ENCODE data around the gene FDX2. TPM values are rescaled to one million over a fixed set of nuclear protein-coding genes. Genes with fewer than 3 reads are reported as not detected.
A peak's percentile ranks its signal among the peaks of the same experiment; 100 is the strongest.

FDX2 gene
- total and polyA plus RNA-seq, 7 experiments from 2014 or later = 5.7 to 19.4 (median 10.2) TPM

GRCh38 chr19:10271543-10272086, 44.2 kb downstream of the FDX2 start:
- ATAC-seq (peak; percentile 41), DNase-seq (peak in 1 of 9 donors; percentile 12)
- Histone ChIP-seq H3K36me3 (ENCODE audit: control insufficient read depth in 2 of 3, insufficient read depth in 3 of 3, low read length in 3 of 3) (peaks cover 0 to 9% (median 0%) of the 10 kb centered on the region in 3 experiments), H3K27me3 (ENCODE audit: control insufficient read depth in 2 of 2, insufficient read depth in 2 of 2, low read length in 2 of 2) (no peaks in the 10 kb centered on the region), H3K9me3 (ENCODE audit: control insufficient read depth in 2 of 3, low read length in 3 of 3) (no peaks in the 10 kb centered on the region), H3K4me1 (ENCODE audit: control insufficient read depth in 2 of 2, insufficient read depth in 2 of 2, low read length in 2 of 2) (peaks cover 7 to 13% of the 10 kb centered on the region in 2 donors), H3K27ac (ENCODE audit: low read depth, low read length) (peak overlapping the region; percentile 75), H3K4me3 (ENCODE audit: low read length) (peak overlapping the region; percentile 78)
- peak overlapping the region; percentile 59 to 96 (median 86) for H3K27ac Mint-ChIP-seq
- H3K36me3 Mint-ChIP-seq = peaks cover 0 to 14% (median 3%) of the 10 kb centered on the region in 5 donors
- intact Hi-C loops (cut with micrococcal nuclease) = loop anchor here (1.0 to 5.0 kb wide), 4 partner anchors 18 to 296 kb away; partner anchors contain the start of genes TYK2 (in 2 of the 2), CDKN2D (in 1 of the 2), ICAM5 (in 1 of the 2) and KRI1 (in 1 of the 2)
- H3K9me3 Mint-ChIP-seq = no peaks in the 10 kb centered on the region
- ChIA-PET CTCF (interaction anchor here (0.6 to 6.4 kb wide), 16 partner anchors 9 to 341 kb away, joined by 3 to 146 read pairs (median 5); partner anchors contain the start of genes ICAM4 and TYK2), POLR2A (interaction anchor here (0.6 to 3.5 kb wide), 17 partner anchors 15 to 380 kb away, joined by 3 to 31 read pairs (median 4); partner anchors contain the start of genes FDX2, ICAM4, ICAM5 and MRPL4)
- H3K4me1 Mint-ChIP-seq = peaks cover 8 to 47% (median 23%) of the 10 kb centered on the region in 7 donors
- H3K27me3 Mint-ChIP-seq = no peaks in the 10 kb centered on the region
- H3K4me3 Mint-ChIP-seq = peak overlapping the region; percentile 80 to 88 (median 86)

- Histone ChIP-seq H3K27me3 (ENCODE audit: control insufficient read depth in 2 of 2, insufficient read depth in 2 of 2, low read length in 2 of 2) (no peaks in the 10 kb centered on the region), H3K27ac (ENCODE audit: low read depth, low read length) (peak within 1 kb of the TSS; percentile 75), H3K4me3 (ENCODE audit: low read length) (peak within 1 kb of the TSS; percentile 78), H3K4me1 (ENCODE audit: control insufficient read depth in 2 of 2, insufficient read depth in 2 of 2, low read length in 2 of 2) (peaks cover 7 to 13% of the 10 kb centered on the region in 2 donors), H3K9me3 (ENCODE audit: control insufficient read depth in 2 of 3, low read length in 3 of 3) (no peaks in the 10 kb centered on the region), H3K36me3 (ENCODE audit: control insufficient read depth in 2 of 3, insufficient read depth in 3 of 3, low read length in 3 of 3) (peaks cover 0 to 9% (median 0%) of the 10 kb centered on the region in 3 experiments)
- POLR2A ChIA-PET = interaction anchor here (0.6 to 3.5 kb wide), 19 partner anchors 15 to 381 kb away, joined by 3 to 31 read pairs (median 4); partner anchors contain the start of genes FDX2, ICAM4, ICAM5 and MRPL4
- H3K4me1 Mint-ChIP-seq = peaks cover 8 to 47% (median 23%) of the 10 kb centered on the region in 7 donors
- no peaks in the 10 kb centered on the region for H3K9me3 Mint-ChIP-seq
- ATAC-seq (peak; percentile 71), DNase-seq (peak; percentile 48 to 80 (median 56))
- peaks cover 0 to 14% (median 3%) of the 10 kb centered on the region in 5 donors for H3K36me3 Mint-ChIP-seq
- H3K27ac Mint-ChIP-seq = peak within 1 kb of the TSS; percentile 79 to 96 (median 88)
- H3K4me3 Mint-ChIP-seq = peak within 1 kb of the TSS; percentile 80 to 88 (median 86)
- intact Hi-C loops (cut with micrococcal nuclease) = loop anchor here (1.0 to 5.0 kb wide), 4 partner anchors 18 to 296 kb away; partner anchors contain the start of genes ICAM5 (in 2 of the 2), TYK2 (in 2 of the 2), CDKN2D (in 1 of the 2) and KRI1 (in 1 of the 2)
- H3K27me3 Mint-ChIP-seq = no peaks in the 10 kb centered on the region
- CTCF ChIA-PET = interaction anchor here (0.6 to 6.4 kb wide), 24 partner anchors 8 to 1115 kb away, joined by 3 to 146 read pairs (median 5); partner anchors contain the start of genes ICAM4 and TYK2
These were observed 45.0 kb downstream of the FDX2 start, which contains the start of gene ICAM1 for GRCh38 chr19:10270616-10271394. TSS of gene ICAM1 (plus strand) at chr19:10271120. CDS start at chr19:10271160, 40 bp downstream.

- H3K4me1 ChIP-seq (ENCODE audit: control insufficient read depth in 2 of 2, insufficient read depth in 2 of 2, low read length in 2 of 2) = peaks cover 7 to 13% of the 10 kb centered on the region in 2 donors
- ATAC-seq = peak; percentile 76
- peak overlapping the region; percentile 79 to 96 (median 88) for H3K27ac Mint-ChIP-seq
- H3K9me3 Mint-ChIP-seq = no peaks in the 10 kb centered on the region
- H3K4me3 Mint-ChIP-seq = peak overlapping the region; percentile 80 to 88 (median 86)
- no peaks in the 10 kb centered on the region for H3K27me3 ChIP-seq (ENCODE audit: control insufficient read depth in 2 of 2, insufficient read depth in 2 of 2, low read length in 2 of 2)
- CTCF ChIA-PET = interaction anchor here (0.5 to 6.4 kb wide), 21 partner anchors 8 to 1116 kb away, joined by 3 to 146 read pairs (median 6); partner anchors contain the start of genes ICAM4 and TYK2
- peak overlapping the region; percentile 78 for H3K4me3 ChIP-seq (ENCODE audit: low read length)
- peaks cover 8 to 44% (median 23%) of the 10 kb centered on the region in 7 donors for H3K4me1 Mint-ChIP-seq
- H3K36me3 ChIP-seq (ENCODE audit: control insufficient read depth in 2 of 3, insufficient read depth in 3 of 3, low read length in 3 of 3) = peaks cover 0 to 7% (median 0%) of the 10 kb centered on the region in 3 experiments
- peak in 5 of 9 donors; percentile 28 to 86 (median 39) for DNase-seq
- peak overlapping the region; percentile 75 for H3K27ac ChIP-seq (ENCODE audit: low read depth, low read length)
- H3K36me3 Mint-ChIP-seq = peaks cover 0 to 11% (median 3%) of the 10 kb centered on the region in 5 donors
- no peaks in the 10 kb centered on the region for H3K9me3 ChIP-seq (ENCODE audit: control insufficient read depth in 2 of 3, low read length in 3 of 3)
- no peaks in the 10 kb centered on the region for H3K27me3 Mint-ChIP-seq
- POLR2A ChIA-PET = interaction anchor here (0.7 to 3.5 kb wide), 11 partner anchors 16 to 128 kb away, joined by 3 to 31 read pairs (median 6); partner anchors contain the start of genes ICAM4, ICAM5, MRPL4 and RAVER1
- intact Hi-C loops (cut with micrococcal nuclease) = loop anchor here (1.0 to 5.0 kb wide), 4 partner anchors 19 to 297 kb away; partner anchors contain the start of genes TYK2 (in 2 of the 2), CDKN2D (in 1 of the 2), ICAM5 (in 1 of the 2) and KRI1 (in 1 of the 2)
These were observed 45.6 kb downstream of the FDX2 start for GRCh38 chr19:10270180-10270615.

- intact Hi-C loops (cut with micrococcal nuclease) = loop anchor here (1.0 to 5.0 kb wide), 9 partner anchors 10 to 298 kb away; partner anchors contain the start of genes RAVER1 (in 2 of the 2), TYK2 (in 2 of the 2), CDKN2D (in 1 of the 2) and ICAM3 (in 1 of the 2)
- ChIA-PET POLR2A (interaction anchor here (1.3 to 3.5 kb wide), 8 partner anchors 18 to 123 kb away, joined by 4 to 31 read pairs (median 6); partner anchors contain the start of genes ICAM5, MRPL4 and TYK2), CTCF (interaction anchor here (0.5 to 6.4 kb wide), 23 partner anchors 9 to 1692 kb away, joined by 3 to 146 read pairs (median 4); partner anchors contain the start of genes FDX2, ICAM4, MYO1F and TYK2)
- Histone ChIP-seq H3K27ac (ENCODE audit: low read depth, low read length) (peak overlapping the region; percentile 75), H3K4me1 (ENCODE audit: control insufficient read depth in 2 of 2, insufficient read depth in 2 of 2, low read length in 2 of 2) (peaks cover 7 to 13% of the 10 kb centered on the region in 2 donors), H3K36me3 (ENCODE audit: control insufficient read depth in 2 of 3, insufficient read depth in 3 of 3, low read length in 3 of 3) (peaks cover 0 to 1% (median 0%) of the 10 kb centered on the region in 3 experiments), H3K9me3 (ENCODE audit: control insufficient read depth in 2 of 3, low read length in 3 of 3) (no peaks in the 10 kb centered on the region), H3K27me3 (ENCODE audit: control insufficient read depth in 2 of 2, insufficient read depth in 2 of 2, low read length in 2 of 2) (no peaks in the 10 kb centered on the region), H3K4me3 (ENCODE audit: low read length) (peak overlapping the region; percentile 78)
- H3K27ac Mint-ChIP-seq = peak overlapping the region; percentile 79 to 96 (median 88)
- H3K4me3 Mint-ChIP-seq = peak overlapping the region; percentile 80 to 88 (median 86)
- H3K36me3 Mint-ChIP-seq = peaks cover 0 to 6% (median 3%) of the 10 kb centered on the region in 5 donors
- peaks cover 8 to 39% (median 23%) of the 10 kb centered on the region in 7 donors for H3K4me1 Mint-ChIP-seq
- H3K9me3 Mint-ChIP-seq = no peaks in the 10 kb centered on the region
- peak; percentile 69 to 92 (median 85) for DNase-seq
- peak; percentile 68 for ATAC-seq
- no peaks in the 10 kb centered on the region for H3K27me3 Mint-ChIP-seq
These were observed 46.3 kb downstream of the FDX2 start for GRCh38 chr19:10269333-10270179.

GRCh38 chr19:10268071-10268470, 47.7 kb downstream of the FDX2 start:
- intact Hi-C loops (cut with micrococcal nuclease) = no loop called here
- DNase-seq (no peak), ATAC-seq (no peak)
- Mint-ChIP-seq H3K27ac (no peak overlapping the region), H3K36me3 (peaks cover 0 to 1% (median 0%) of the 10 kb centered on the region in 5 donors), H3K27me3 (no peaks in the 10 kb centered on the region), H3K4me1 (peaks cover 3 to 34% (median 18%) of the 10 kb centered on the region in 7 donors), H3K9me3 (no peaks in the 10 kb centered on the region), H3K4me3 (peak overlapping the region in 2 of 10 donors; percentile 54 to 69)
- ChIA-PET CTCF (interaction anchor here (1.1 to 6.4 kb wide), 3 partner anchors 73 to 123 kb away, joined by 3 to 146 read pairs (median 32); no protein-coding TSS in a partner anchor), POLR2A (no interaction called here)
- Histone ChIP-seq H3K27me3 (ENCODE audit: control insufficient read depth in 2 of 2, insufficient read depth in 2 of 2, low read length in 2 of 2) (no peaks in the 10 kb centered on the region), H3K36me3 (ENCODE audit: control insufficient read depth in 2 of 3, insufficient read depth in 3 of 3, low read length in 3 of 3) (no peaks in the 10 kb centered on the region), H3K4me3 (ENCODE audit: low read length) (no peak overlapping the region), H3K4me1 (ENCODE audit: control insufficient read depth in 2 of 2, insufficient read depth in 2 of 2, low read length in 2 of 2) (peaks cover 7 to 13% of the 10 kb centered on the region in 2 donors), H3K27ac (ENCODE audit: low read depth, low read length) (no peak overlapping the region), H3K9me3 (ENCODE audit: control insufficient read depth in 2 of 3, low read length in 3 of 3) (no peaks in the 10 kb centered on the region)

All from naive thymus-derived CD4-positive, alpha-beta T cell (primary cell).